Measurements from ENCODE around the gene CLSTN2. TPM values are rescaled to one million over a fixed set of nuclear protein-coding genes. Genes with fewer than 3 reads are reported as not detected.

CLSTN2 gene
- total and polyA plus RNA-seq, 2 of the 8 experiments (the other 6 are each of a cell fraction or from before 2014, with no cell fraction given) = 0.39 to 0.52 TPM

DNA sequence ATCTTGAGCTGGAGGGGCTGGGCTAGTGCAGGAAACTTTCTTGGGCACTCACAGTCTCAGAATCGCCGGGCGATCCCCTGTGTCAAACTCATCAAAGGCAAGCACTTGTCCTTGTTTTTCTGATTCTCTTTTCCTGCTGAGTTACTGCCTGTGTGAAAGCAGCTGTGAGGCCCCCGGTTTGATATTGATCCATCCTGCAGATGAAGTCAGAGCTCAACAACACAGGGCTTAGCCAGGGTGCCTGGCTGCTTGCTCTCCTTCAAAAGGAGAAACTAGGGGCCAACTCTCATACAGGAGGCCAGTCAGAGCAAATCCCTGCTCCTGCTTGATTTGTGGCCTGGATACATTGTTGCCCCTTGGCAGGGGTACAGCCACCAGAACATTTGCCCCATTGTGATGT lies 22.9 kb downstream of the CLSTN2 start (continued):
- TF ChIP-seq, protein P1, sequence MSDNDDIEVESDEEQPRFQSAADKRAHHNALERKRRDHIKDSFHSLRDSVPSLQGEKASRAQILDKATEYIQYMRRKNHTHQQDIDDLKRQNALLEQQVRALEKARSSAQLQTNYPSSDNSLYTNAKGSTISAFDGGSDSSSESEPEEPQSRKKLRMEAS (IDR thresholded peaks at IDR 0.05) = no peak
- TF ChIP-seq ZNF274 (IDR thresholded peaks at IDR 0.05; ENCODE audit: borderline replicate concordance, extremely low read depth, low read length) (no peak), CTBP2 (IDR thresholded peaks at IDR 0.05; ENCODE audit: borderline replicate concordance, insufficient read depth, insufficient read length, low read length) (no peak), SIRT6 (IDR thresholded peaks at IDR 0.05; ENCODE audit: low read length) (no peak)
- TF ChIP-seq, protein P2, sequence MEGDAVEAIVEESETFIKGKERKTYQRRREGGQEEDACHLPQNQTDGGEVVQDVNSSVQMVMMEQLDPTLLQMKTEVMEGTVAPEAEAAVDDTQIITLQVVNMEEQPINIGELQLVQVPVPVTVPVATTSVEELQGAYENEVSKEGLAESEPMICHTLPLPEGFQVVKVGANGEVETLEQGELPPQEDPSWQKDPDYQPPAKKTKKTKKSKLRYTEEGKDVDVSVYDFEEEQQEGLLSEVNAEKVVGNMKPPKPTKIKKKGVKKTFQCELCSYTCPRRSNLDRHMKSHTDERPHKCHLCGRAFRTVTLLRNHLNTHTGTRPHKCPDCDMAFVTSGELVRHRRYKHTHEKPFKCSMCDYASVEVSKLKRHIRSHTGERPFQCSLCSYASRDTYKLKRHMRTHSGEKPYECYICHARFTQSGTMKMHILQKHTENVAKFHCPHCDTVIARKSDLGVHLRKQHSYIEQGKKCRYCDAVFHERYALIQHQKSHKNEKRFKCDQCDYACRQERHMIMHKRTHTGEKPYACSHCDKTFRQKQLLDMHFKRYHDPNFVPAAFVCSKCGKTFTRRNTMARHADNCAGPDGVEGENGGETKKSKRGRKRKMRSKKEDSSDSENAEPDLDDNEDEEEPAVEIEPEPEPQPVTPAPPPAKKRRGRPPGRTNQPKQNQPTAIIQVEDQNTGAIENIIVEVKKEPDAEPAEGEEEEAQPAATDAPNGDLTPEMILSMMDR (IDR thresholded peaks at IDR 0.05; ENCODE audit: control extremely low read depth in 1 of 3, insufficient read depth in 1 of 3, low read depth in 1 of 3, low read length in 3 of 3) = no peak

Measured in H1 (cell line).